ENCODE measurements around the gene MPLKIP. TPM values are rescaled to one million over a fixed set of nuclear protein-coding genes. Genes with fewer than 3 reads are reported as not detected.

Gene MPLKIP
- total RNA-seq (2021) (76.0 and 79.2 TPM in 2 replicates), Bru-seq, nascent RNA (percentile 95 among the genes with signal in this experiment), BruChase-seq, experiment 1, labeled RNA remaining after a 2-hour chase (percentile 96 among the genes with signal in this experiment), BruChase-seq, experiment 2, labeled RNA remaining after a 6-hour chase (percentile 94 among the genes with signal in this experiment)
- long read RNA-seq, full-length matches to known transcripts, result 239 of 244 reads
- long read RNA-seq, partial matches to known transcripts, result 0 of 244 reads
- long read RNA-seq, other reads (novel, unspliced or antisense), result 5 of 244 reads

DNA sequence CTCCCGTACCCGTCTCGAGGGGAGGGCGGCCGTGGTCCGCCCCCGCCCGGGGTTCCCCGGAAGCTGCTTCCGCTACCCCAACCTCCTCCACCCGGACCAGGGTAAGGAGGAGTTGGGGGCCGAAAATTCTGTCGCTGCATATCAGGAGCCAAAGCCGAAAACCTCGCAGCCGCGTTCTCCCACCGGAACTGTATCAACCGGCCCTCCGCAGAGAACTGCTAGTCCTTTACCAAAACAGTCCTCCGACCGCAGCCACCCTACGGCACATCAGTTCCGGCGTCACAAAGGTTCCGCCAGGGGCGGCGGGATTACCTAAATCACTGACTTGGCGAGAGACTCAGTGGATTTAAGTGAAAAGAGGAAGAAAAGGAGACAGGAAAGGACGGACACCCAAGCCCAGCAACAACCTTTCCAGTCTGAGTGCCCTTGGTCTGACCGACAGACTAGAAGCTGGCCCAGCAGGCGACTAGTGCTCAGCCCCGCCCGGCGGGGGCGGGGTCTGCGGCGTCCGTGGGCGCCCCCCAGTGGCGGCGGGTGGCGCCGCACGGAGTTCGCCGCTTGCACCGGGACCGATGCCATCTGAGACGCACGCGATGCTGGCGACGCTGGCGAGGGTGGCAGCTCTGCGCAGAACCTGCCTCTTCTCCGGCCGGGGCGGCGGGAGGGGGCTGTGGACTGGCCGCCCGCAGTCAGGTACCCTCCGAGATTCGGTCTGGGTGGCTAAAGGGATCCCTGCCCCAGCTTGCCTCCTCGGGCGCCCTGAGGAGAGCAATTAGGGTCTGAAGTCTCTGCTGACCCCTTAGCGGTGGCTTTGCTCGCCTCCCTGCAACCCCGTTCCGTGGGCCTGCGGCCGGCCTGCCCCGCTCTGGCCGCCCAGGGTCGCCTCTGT is at the start of gene MPLKIP, which contains the start of gene SUGCT:
MPLKIP (minus strand) TSS at position 195 of the 889 bp plus-strand sequence; CDS start at position 140, 55 bp downstream.
SUGCT (plus strand) TSS at position 578 of the 889 bp plus-strand sequence.
- peaks cover 6% of the 10 kb centered on the region; the same call in 1 of the 2 replicates for H3K9me3 ChIP-seq (ENCODE audit: insufficient read depth, low read depth)
- H2AFZ ChIP-seq, result peak within 1 kb of the TSS; percentile 88
- peak; percentile 80 to 90 for DNase-seq
- H3K27ac ChIP-seq, result peak within 1 kb of the TSS; percentile 75
- H3K36me3 ChIP-seq (ENCODE audit: low read depth), result peaks cover 7% of the 10 kb centered on the region
- H3F3A ChIP-seq (ENCODE audit: insufficient read depth, low read depth), result 0 out of 2 replicates have a peak, but pooled peaks cover 8% of the 10 kb centered on the region
- TF ChIP-seq, protein P1, sequence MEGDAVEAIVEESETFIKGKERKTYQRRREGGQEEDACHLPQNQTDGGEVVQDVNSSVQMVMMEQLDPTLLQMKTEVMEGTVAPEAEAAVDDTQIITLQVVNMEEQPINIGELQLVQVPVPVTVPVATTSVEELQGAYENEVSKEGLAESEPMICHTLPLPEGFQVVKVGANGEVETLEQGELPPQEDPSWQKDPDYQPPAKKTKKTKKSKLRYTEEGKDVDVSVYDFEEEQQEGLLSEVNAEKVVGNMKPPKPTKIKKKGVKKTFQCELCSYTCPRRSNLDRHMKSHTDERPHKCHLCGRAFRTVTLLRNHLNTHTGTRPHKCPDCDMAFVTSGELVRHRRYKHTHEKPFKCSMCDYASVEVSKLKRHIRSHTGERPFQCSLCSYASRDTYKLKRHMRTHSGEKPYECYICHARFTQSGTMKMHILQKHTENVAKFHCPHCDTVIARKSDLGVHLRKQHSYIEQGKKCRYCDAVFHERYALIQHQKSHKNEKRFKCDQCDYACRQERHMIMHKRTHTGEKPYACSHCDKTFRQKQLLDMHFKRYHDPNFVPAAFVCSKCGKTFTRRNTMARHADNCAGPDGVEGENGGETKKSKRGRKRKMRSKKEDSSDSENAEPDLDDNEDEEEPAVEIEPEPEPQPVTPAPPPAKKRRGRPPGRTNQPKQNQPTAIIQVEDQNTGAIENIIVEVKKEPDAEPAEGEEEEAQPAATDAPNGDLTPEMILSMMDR (conservative IDR thresholded peaks at IDR 0.05), result peak; percentile 99
- TF ChIP-seq EZH2 (IDR thresholded peaks at IDR 0.05; ENCODE audit: low read depth), result no peak
- peaks cover 31% of the 10 kb centered on the region for H4K20me1 ChIP-seq (ENCODE audit: insufficient read depth)
- no peaks in the 10 kb centered on the region for H3K27me3 ChIP-seq (ENCODE audit: insufficient read depth, low read depth)
- intact Hi-C loops (cut with micrococcal nuclease; ENCODE audit: unreplicated experiment), result loop anchor here (1.0 to 5.0 kb wide), 4 partner anchors 17 to 402 kb away; no protein-coding TSS in a partner anchor
- H3K79me2 ChIP-seq (ENCODE audit: low read depth), result peaks cover 48% of the 10 kb centered on the region
- peaks cover 17% of the 10 kb centered on the region for H3K4me1 ChIP-seq (replicated peaks; ENCODE audit: insufficient read depth)
- peak within 1 kb of the TSS; percentile 90 for H3K4me2 ChIP-seq
- H3K9me2 ChIP-seq (ENCODE audit: insufficient read depth), result no peaks in the 10 kb centered on the region
- H3K4me3 ChIP-seq, result peak within 1 kb of the TSS; percentile 97
- CTCF ChIA-PET, result interaction anchor here (0.6 to 0.7 kb wide), 2 partner anchors 17 to 45 kb away, joined by 3 read pairs; no protein-coding TSS in a partner anchor
- POLR2A ChIA-PET (ENCODE audit: unreplicated experiment), result interaction anchor here (0.6 to 0.7 kb wide), 4 partner anchors 13 to 1596 kb away, joined by 4 to 28 read pairs (median 5); no protein-coding TSS in a partner anchor
- BruUV-seq (replicated peaks), result TSS peak; percentile 73

DNA sequence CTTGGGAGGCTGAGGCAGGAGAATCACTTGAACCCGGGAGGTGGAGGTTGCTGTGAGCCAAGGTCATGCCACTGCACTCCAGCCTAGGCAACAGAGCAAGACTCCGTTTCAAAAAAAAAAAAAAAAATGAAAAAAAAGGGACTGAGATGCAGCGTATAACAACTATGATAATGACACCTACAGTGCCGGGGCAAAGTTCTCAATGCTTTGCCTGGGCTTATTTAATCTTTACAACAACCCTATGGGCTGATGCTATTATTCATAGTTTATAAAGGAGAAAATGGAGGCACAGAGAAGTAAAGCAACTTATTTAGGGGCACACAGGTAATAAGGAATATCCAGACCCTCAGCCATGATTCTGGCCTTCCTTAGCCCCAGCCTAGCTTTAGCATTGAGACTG is 48.0 kb upstream of the MPLKIP start:
- Histone ChIP-seq H2AFZ (no peak overlapping the region), H3K79me2 (ENCODE audit: low read depth) (no peaks in the 10 kb centered on the region), H3K27me3 (ENCODE audit: insufficient read depth, low read depth) (no peaks in the 10 kb centered on the region), H3K9me3 (ENCODE audit: insufficient read depth, low read depth) (no peaks in the 10 kb centered on the region), H3K27ac (no peak overlapping the region), H3K9me2 (ENCODE audit: insufficient read depth) (no peaks in the 10 kb centered on the region), H3K4me3 (no peak overlapping the region), H4K20me1 (ENCODE audit: insufficient read depth) (no peaks in the 10 kb centered on the region), H3K36me3 (ENCODE audit: low read depth) (no peaks in the 10 kb centered on the region), H3K4me1 (replicated peaks; ENCODE audit: insufficient read depth) (no peaks in the 10 kb centered on the region), H3F3A (ENCODE audit: insufficient read depth, low read depth) (no peaks in the 10 kb centered on the region), H3K4me2 (no peak overlapping the region)
- intact Hi-C loops (cut with micrococcal nuclease; ENCODE audit: unreplicated experiment), result no loop called here
- ChIA-PET POLR2A (ENCODE audit: unreplicated experiment) (no interaction called here), CTCF (no interaction called here)
- DNase-seq, result no peak
- no TSS peak for BruUV-seq (replicated peaks)
- TF ChIP-seq EZH2 (IDR thresholded peaks at IDR 0.05; ENCODE audit: low read depth), result no peak
- TF ChIP-seq, protein P1 (conservative IDR thresholded peaks at IDR 0.05), result no peak

DNA sequence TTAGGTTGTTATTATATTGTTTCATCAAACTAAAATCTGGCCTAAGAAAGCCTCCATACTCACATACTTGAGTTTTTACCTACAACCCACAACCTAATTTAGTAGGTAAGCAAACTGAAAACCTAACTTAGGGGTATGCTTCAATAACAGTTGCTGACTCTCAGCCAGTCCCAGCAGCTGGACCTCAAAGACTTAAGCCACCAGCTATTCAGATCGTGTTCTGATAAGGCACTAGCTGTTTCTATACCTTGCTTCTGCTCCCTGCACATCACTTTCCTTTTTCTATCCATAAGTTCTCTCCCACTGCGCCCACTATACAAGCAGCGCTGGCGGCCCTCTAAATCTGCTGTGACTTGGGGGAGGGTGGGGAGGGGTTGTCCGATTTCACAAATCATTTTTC is 42.6 kb upstream of the MPLKIP start:
- no peaks in the 10 kb centered on the region for H3K36me3 ChIP-seq (ENCODE audit: low read depth)
- ChIA-PET CTCF (no interaction called here), POLR2A (ENCODE audit: unreplicated experiment) (no interaction called here)
- intact Hi-C loops (cut with micrococcal nuclease; ENCODE audit: unreplicated experiment), result no loop called here
- no TSS peak for BruUV-seq (replicated peaks)
- H3K4me3 ChIP-seq, result no peak overlapping the region
- H3K27ac ChIP-seq, result no peak overlapping the region
- no peak overlapping the region for H2AFZ ChIP-seq
- H3F3A ChIP-seq (ENCODE audit: insufficient read depth, low read depth), result no peaks in the 10 kb centered on the region
- DNase-seq, result no peak
- H4K20me1 ChIP-seq (ENCODE audit: insufficient read depth), result no peaks in the 10 kb centered on the region
- H3K79me2 ChIP-seq (ENCODE audit: low read depth), result no peaks in the 10 kb centered on the region
- H3K4me1 ChIP-seq (replicated peaks; ENCODE audit: insufficient read depth), result no peaks in the 10 kb centered on the region
- no peak overlapping the region for H3K4me2 ChIP-seq
- TF ChIP-seq, protein P1 (conservative IDR thresholded peaks at IDR 0.05), result no peak
- no peak for TF ChIP-seq EZH2 (IDR thresholded peaks at IDR 0.05; ENCODE audit: low read depth)
- no peaks in the 10 kb centered on the region for H3K9me3 ChIP-seq (ENCODE audit: insufficient read depth, low read depth)
- H3K9me2 ChIP-seq (ENCODE audit: insufficient read depth), result no peaks in the 10 kb centered on the region
- no peaks in the 10 kb centered on the region for H3K27me3 ChIP-seq (ENCODE audit: insufficient read depth, low read depth)

Measured in PC-9 (cell line).